ENCODE measurements around the gene PRMT5.
A peak's percentile ranks its signal among the peaks of the same experiment; 100 is the strongest.

DNA sequence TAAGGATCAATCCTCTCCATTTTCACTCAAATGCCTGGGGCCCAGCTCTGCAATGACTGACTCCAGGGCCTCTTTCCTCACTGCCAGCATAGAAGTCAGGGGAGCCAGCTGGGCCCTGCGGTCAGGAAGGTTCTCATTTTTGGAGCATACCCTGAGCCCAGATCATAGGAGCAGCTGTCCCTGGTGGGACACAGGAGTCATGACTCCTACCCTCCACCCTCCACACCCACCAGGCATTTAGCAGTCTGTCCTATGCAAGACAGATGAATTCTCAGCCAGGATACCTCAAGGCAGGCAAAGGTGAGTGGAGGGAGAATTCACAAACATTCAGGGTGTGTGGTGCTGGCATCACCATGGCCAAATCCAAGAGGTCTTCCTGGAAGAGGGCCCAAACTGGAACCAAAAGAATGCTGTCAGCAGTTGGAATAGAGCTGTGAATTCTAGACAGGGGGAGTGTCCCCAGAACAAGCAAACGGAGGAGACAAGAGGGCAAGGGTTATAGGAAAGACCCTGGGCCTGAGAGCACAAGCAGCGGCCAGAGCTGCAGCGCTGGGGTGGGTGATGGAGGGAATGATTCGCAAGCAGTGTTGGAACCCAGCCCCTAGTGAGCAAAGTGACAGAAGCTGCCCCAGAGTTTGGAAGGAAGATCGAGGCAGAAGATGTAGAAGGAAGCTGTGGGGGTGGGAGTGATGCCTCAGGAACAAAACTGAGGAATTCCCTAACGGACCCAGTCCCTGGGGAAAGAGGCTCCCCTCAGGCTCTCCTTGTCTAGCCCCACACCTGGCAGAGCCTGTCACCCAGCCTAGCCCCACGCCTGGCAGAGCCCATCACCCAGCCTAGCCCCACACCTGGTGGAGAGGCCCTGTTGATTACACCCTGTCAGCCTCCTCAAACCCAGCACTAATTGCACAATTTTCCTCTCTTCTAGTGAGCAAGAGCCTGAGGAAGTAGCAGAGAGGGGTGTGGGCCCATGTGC, 50.6 kb downstream of the PRMT5 start:
- no peak for TF ChIP-seq POLR2A (IDR thresholded peaks at IDR 0.05)
- TF ChIP-seq POLR2AphosphoS5 (IDR thresholded peaks at IDR 0.05): peak; percentile 37 to 58 (median 43)
- TF ChIP-seq, protein P1, sequence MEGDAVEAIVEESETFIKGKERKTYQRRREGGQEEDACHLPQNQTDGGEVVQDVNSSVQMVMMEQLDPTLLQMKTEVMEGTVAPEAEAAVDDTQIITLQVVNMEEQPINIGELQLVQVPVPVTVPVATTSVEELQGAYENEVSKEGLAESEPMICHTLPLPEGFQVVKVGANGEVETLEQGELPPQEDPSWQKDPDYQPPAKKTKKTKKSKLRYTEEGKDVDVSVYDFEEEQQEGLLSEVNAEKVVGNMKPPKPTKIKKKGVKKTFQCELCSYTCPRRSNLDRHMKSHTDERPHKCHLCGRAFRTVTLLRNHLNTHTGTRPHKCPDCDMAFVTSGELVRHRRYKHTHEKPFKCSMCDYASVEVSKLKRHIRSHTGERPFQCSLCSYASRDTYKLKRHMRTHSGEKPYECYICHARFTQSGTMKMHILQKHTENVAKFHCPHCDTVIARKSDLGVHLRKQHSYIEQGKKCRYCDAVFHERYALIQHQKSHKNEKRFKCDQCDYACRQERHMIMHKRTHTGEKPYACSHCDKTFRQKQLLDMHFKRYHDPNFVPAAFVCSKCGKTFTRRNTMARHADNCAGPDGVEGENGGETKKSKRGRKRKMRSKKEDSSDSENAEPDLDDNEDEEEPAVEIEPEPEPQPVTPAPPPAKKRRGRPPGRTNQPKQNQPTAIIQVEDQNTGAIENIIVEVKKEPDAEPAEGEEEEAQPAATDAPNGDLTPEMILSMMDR (IDR thresholded peaks at IDR 0.05 in 8 of 11, conservative IDR thresholded peaks at IDR 0.05 in 3 of 11): no peak

All from spleen (tissue), 7 donors.